Measurements from ENCODE around the gene TMEM217.

Gene TMEM217

GRCh38 chr6:37243816-37244370 lies 14.1 kb downstream of the TMEM217 start:
- no peak overlapping the region for H3K9ac ChIP-seq (ENCODE audit: low read length)
- no peaks in the 10 kb centered on the region for H4K20me1 ChIP-seq (ENCODE audit: insufficient read depth, low read length)
- no peak overlapping the region for H3K4me3 ChIP-seq (ENCODE audit: low read length)
- no peaks in the 10 kb centered on the region for H3K36me3 ChIP-seq (replicated peaks; ENCODE audit: insufficient read depth, low read length)
- no peak overlapping the region for H2AFZ ChIP-seq (ENCODE audit: low read length)
- no peaks in the 10 kb centered on the region for H3K9me3 ChIP-seq (replicated peaks; ENCODE audit: insufficient read depth, low read length)
- H3K79me2 ChIP-seq (ENCODE audit: low read length), result no peaks in the 10 kb centered on the region
- H3K4me2 ChIP-seq (ENCODE audit: low read depth, low read length), result no peak overlapping the region
- no peak for TF ChIP-seq EZH2 (optimal IDR thresholded peaks at IDR 0.05; ENCODE audit: low read depth, low read length)
- TF ChIP-seq CTCF (IDR thresholded peaks at IDR 0.05; ENCODE audit: low read length), result no peak
- H3F3A ChIP-seq (ENCODE audit: insufficient read depth, low read length), result no peaks in the 10 kb centered on the region
- peaks cover 5% of the 10 kb centered on the region; the same call in 1 of the 2 replicates for H3K4me1 ChIP-seq (ENCODE audit: low read length)
- no peaks in the 10 kb centered on the region for H3K9me2 ChIP-seq (replicated peaks; ENCODE audit: insufficient read depth, low read length)
- no peak overlapping the region for H3K27ac ChIP-seq (ENCODE audit: low read length)
- DNase-seq, result no peak
- H3K27me3 ChIP-seq (replicated peaks; ENCODE audit: insufficient read depth, low read length), result no peaks in the 10 kb centered on the region

GRCh38 chr6:37243131-37243815 lies 14.7 kb downstream of the TMEM217 start:
- Histone ChIP-seq H3K9ac (ENCODE audit: low read length) (no peak overlapping the region), H3K4me2 (ENCODE audit: low read depth, low read length) (no peak overlapping the region)

GRCh38 chr6:37242429-37243052 lies 15.4 kb downstream of the TMEM217 start:
- no peaks in the 10 kb centered on the region for H3K9me3 ChIP-seq (replicated peaks; ENCODE audit: insufficient read depth, low read length)
- no peak overlapping the region for H3K4me2 ChIP-seq (ENCODE audit: low read depth, low read length)

More at GRCh38 chr6:37243131-37243815, 14.7 kb downstream of the TMEM217 start:
- Histone ChIP-seq H4K20me1 (ENCODE audit: insufficient read depth, low read length) (no peaks in the 10 kb centered on the region), H3K27ac (ENCODE audit: low read length) (no peak overlapping the region), H3K9me3 (replicated peaks; ENCODE audit: insufficient read depth, low read length) (no peaks in the 10 kb centered on the region), H3K27me3 (replicated peaks; ENCODE audit: insufficient read depth, low read length) (no peaks in the 10 kb centered on the region), H3F3A (ENCODE audit: insufficient read depth, low read length) (no peaks in the 10 kb centered on the region), H3K4me3 (ENCODE audit: low read length) (no peak overlapping the region), H3K79me2 (ENCODE audit: low read length) (no peaks in the 10 kb centered on the region), H3K36me3 (replicated peaks; ENCODE audit: insufficient read depth, low read length) (no peaks in the 10 kb centered on the region), H2AFZ (ENCODE audit: low read length) (no peak overlapping the region), H3K9me2 (replicated peaks; ENCODE audit: insufficient read depth, low read length) (no peaks in the 10 kb centered on the region), H3K4me1 (ENCODE audit: low read length) (peaks cover 5% of the 10 kb centered on the region; the same call in 1 of the 2 replicates)
- TF ChIP-seq EZH2phosphoT487 (IDR thresholded peaks at IDR 0.05; ENCODE audit: low read length) (no peak), CTCF (IDR thresholded peaks at IDR 0.05; ENCODE audit: low read length) (no peak), EZH2 (optimal IDR thresholded peaks at IDR 0.05; ENCODE audit: low read depth, low read length) (no peak)
- no peak for DNase-seq

More at GRCh38 chr6:37242429-37243052, 15.4 kb downstream of the TMEM217 start:
- Histone ChIP-seq H3K4me3 (ENCODE audit: low read length) (no peak overlapping the region), H4K20me1 (ENCODE audit: insufficient read depth, low read length) (no peaks in the 10 kb centered on the region), H3K27ac (ENCODE audit: low read length) (no peak overlapping the region), H3K9me2 (replicated peaks; ENCODE audit: insufficient read depth, low read length) (no peaks in the 10 kb centered on the region), H3K79me2 (ENCODE audit: low read length) (no peaks in the 10 kb centered on the region), H3K36me3 (replicated peaks; ENCODE audit: insufficient read depth, low read length) (no peaks in the 10 kb centered on the region), H2AFZ (ENCODE audit: low read length) (no peak overlapping the region), H3F3A (ENCODE audit: insufficient read depth, low read length) (no peaks in the 10 kb centered on the region), H3K4me1 (ENCODE audit: low read length) (peaks cover 5% of the 10 kb centered on the region; the same call in 1 of the 2 replicates), H3K9ac (ENCODE audit: low read length) (no peak overlapping the region), H3K27me3 (replicated peaks; ENCODE audit: insufficient read depth, low read length) (no peaks in the 10 kb centered on the region)
- no peak for DNase-seq
- TF ChIP-seq EZH2 (optimal IDR thresholded peaks at IDR 0.05; ENCODE audit: low read depth, low read length), result no peak
- no peak for TF ChIP-seq CTCF (IDR thresholded peaks at IDR 0.05; ENCODE audit: low read length)
- no peak for TF ChIP-seq EZH2phosphoT487 (IDR thresholded peaks at IDR 0.05; ENCODE audit: low read length)

All from MM.1S (cell line).